GM21367 (cell line): ENCODE results near the gene FAF1.

Experiments used
- ATAC-seq: cut with Tn5 transposase; IDR thresholded peaks from one replicate; pipeline ENCODE4 v1.9.1; 2021; ENCODE audit not compliant: unreplicated experiment

FAF1 gene

GRCh38 chr1:50978852-50979781, 19.1 kb upstream of the FAF1 start:
- no peak for ATAC-seq

DNA sequence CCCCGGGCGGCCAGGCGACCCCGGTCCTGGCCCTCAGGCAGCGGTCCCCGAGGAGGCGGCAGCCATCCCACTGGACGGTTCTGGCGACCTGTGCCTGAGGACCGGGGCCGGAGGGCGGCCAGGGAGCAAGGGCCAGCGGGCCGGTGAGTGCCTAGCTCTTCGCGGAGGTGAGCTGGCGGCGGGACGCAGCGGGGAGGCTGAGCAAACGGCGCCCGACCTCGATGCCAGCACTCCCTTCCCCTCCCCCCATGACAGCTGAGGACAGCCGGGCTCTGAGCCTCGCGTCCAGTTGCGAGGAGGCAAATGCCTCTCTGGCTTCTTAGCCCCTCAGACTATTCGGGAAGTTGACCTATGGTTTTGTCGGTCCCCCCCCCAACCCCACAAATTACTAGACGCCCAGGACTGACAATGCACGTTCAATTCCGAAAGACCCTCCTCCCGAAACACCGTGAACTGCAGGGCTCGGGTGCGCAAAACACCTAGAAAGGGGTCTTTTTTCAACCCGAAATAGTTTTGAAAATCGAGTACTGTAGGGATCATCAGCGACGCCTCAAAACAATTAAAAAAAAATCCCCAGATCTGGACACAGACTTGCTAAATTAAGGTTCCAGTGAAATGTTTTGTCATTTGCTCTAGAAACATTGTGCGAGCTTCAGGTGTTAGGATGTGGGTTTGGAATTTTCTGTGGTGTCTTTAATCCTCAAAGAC, 18.2 kb upstream of the FAF1 start:
- peak; percentile 28 for ATAC-seq

DNA sequence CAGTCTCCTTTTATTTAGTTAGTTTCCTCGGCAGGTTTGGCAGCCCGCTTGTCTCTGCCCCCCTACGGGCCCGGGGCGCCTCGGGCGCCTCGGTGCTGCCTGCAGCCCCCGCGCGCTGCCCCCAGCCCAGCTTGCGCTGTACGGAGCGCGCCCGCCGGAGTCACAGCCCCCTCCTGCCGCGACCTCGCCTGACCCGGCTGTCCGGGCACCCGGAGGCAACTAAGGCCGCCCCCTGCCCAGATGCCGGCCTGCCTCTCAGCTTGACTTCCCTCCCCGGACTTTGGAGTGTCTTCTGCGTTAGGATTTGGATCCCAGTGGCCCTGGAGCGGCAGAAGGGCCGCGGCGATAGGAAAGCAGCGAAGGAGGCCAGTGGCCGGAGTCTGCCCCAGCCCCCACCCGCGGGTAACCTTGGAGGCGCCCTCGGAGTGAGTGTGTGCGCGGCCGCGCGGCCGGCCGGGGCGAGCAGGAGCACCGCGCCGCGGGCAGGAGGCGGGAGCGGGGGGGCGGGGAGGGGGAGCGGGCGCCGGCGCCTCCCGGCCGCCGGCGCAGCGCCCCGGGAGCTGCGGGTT, 17.6 kb upstream of the FAF1 start:
- ATAC-seq: peak; percentile 42

DNA sequence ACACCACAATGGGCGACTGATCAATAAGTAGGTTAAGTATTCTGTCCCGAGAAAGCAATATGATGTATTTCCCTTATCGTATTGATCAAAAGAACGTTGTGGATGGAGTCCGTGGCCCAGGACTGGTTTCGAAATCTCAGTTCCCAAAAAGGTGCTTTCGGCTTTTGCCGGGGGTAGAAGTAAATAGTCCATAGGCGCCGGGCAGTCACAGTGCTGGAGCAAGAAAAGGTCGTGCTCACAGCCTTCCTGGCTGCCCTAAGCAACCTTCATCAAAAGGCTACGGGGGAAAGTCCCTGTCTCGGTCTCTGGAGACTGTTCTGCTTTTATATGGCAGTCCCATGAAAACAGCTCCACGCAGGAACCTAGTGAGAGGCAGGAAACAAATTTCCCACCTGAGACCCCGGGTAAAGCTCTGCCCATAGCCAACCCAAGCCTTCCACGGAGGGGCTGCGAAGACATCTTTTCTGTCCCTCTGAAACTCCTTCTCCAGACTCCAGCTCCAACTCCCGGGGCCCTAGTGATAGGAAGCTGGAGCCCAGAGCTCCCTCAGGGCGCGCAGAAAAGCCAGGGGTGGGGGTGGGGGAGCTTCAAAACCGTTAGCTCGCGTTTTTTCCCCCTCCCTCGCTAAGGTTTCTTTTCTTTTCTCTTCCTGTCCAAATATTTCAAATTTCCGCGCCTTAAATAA, 17.0 kb upstream of the FAF1 start:
- ATAC-seq: peak; percentile 55

DNA sequence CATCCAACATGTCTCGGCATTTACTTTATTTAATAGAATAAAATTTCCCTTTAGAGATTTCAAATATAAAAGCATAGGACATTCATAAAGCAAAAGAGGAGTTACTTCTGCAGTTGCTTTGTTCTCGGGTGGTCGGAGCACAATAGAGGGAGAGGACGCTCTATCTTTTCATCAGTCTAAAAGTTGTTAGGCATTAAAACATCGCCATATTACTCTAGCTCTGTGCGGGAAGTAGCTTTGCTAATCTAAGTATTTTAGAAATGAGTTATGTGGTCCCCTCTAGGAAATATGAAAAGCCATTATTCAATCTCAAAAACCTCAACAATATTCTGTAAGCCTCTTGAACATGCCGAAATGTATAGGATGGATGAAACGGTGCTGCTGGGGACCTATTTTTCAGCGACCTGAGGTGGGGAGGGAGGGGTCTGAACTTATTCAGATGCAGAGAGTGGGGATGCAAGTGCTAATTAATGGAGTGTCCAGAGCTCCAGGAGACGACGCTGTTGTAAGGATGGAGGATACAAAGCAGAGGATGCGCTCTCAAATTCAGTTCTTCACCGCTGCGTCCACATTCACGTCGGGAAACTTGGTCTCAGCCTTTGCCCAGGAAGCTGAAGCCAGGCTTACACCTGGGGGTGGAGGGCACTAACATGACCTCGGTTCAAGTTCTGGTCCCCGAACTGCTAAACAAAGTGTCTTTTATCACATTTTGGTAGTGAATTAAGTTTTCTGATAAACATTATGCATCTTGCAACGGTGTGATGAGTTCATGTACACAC, 16.2 kb upstream of the FAF1 start:
- no peak for ATAC-seq

DNA sequence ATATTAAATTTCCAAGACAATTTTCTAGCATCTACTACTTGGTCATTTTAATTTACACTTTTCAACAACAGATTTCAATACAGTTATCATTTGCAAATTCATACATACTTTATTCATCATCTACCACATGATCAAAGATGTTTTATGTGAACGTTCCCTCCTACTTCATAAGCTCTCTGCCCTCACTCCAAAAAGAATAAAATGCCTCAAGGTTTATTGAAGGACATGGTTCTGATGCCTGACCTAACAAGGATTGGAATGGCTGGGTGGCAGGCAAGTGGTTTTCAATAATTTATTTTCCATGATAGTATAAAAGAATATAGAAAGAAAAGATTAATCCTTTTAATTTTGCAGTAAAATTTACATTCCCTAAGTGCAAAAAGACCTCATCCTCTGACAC, 15.4 kb upstream of the FAF1 start:
- ATAC-seq: no peak

- no peak for ATAC-seq
Measured at GRCh38 chr1:50974618-50974935, 14.5 kb upstream of the FAF1 start.

DNA sequence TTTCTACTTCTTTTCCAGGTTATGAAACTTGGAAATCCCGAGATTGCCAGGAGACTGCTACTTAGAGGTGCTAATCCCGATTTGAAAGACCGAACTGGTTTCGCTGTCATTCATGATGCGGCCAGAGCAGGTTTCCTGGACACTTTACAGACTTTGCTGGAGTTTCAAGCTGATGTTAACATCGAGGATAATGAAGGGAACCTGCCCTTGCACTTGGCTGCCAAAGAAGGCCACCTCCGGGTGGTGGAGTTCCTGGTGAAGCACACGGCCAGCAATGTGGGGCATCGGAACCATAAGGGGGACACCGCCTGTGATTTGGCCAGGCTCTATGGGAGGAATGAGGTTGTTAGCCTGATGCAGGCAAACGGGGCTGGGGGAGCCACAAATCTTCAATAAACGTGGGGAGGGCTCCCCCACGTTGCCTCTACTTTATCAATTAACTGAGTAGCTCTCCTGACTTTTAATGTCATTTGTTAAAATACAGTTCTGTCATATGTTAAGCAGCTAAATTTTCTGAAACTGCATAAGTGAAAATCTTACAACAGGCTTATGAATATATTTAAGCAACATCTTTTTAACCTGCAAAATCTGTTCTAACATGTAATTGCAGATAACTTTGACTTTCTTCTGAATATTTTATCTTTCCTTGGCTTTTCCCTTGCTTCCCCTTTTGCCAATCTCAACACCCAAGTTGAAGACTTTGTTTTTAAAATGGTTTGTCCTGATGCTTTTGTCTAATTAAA, 14.0 kb upstream of the FAF1 start:
- no peak for ATAC-seq

DNA sequence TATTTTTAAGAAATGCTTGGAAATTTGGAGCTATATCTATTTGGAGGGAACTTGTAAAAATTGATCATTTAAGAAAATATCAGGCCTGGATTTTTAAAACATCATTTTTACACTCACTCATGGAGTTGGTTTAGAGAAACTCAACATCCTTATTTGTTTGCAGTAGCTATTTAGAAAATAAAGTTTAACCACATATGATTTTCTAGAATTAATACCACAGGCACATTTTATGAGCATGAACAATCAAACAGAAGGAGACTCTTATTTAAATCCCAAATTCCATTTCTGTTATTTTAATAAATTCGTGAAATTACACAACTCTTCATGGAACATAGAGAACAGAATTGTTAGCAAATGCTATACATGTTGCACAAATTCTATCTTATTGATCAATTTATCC, 13.2 kb upstream of the FAF1 start:
- ATAC-seq: no peak

DNA sequence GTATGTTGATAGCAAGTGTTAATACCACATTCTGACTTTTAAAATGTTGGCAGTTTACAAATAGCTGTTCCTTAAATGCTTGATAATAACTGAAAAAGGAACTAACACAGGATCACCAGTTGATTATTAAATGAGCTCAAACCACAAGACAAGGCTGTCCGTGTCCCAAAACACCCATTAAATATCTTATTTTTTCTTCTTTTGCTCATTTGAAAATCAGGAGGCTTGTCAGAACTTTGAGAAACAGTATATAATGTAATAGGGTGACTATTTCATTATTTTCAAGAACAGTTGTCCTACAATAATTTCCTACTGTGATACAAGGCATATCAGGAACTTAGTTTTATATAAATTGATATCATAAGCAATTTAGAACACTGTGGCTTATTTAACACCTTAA, 12.7 kb upstream of the FAF1 start:
- no peak for ATAC-seq

- ATAC-seq: no peak
Measured at GRCh38 chr1:50971748-50972305, 11.8 kb upstream of the FAF1 start.

DNA sequence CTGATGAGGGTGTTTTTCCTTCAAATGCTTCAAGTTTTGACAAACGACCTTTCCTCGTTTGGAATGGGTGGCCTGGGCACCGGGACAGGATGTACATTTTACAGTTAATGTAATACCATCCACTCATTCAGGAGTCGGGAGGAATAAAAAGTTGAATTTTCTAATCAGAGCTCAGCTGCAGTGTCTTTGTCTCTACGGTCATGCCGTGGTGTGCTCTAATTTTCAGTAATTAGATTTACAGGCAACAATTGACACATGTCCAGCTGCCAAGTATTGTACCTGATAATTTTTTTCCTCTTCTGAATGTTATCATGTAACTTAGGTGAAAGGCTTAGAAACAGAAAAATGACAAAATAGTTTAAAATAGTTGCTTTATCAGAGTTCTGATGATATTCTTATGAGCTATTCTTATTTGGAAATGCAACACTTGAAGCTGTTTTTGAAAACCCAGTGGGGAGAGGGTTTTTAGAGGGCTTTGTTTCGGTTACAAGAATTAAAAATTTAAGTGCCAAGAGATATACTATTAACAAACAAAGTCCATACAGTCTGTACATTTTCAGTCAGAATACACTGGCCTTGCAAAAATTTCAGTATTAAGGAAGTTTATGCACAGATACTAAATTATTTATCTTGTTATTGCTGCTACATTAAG, 11.0 kb upstream of the FAF1 start:
- no peak for ATAC-seq

DNA sequence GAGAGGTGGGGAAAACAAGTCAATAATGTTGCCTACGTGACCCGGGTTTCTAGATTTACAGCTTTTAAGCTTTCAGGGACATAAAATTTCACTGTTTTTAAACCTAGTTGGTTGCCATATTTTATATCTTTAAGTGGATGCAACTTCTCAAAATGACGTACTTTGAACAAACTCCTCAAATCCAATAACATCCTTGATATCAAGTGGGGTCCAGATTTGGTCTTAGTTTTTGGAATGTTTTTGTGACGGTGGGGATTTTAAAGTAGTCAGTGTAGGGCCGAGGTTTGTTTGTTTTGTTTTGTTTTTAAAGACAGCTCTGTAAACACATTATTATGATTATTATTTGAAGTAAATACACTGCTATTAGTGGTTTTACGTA, 10.4 kb upstream of the FAF1 start:
- no peak for ATAC-seq

GRCh38 chr1:50969611-50970508, 9.8 kb upstream of the FAF1 start, which contains the start of gene CDKN2C:
Gene CDKN2C, plus strand, starts transcription at chr1:50970245. Its CDS starts 124 bp downstream, at chr1:50970369.
- peak; percentile 31 for ATAC-seq

- ATAC-seq: peak; percentile 16
Measured at GRCh38 chr1:50968821-50969610, 8.9 kb upstream of the FAF1 start.

DNA sequence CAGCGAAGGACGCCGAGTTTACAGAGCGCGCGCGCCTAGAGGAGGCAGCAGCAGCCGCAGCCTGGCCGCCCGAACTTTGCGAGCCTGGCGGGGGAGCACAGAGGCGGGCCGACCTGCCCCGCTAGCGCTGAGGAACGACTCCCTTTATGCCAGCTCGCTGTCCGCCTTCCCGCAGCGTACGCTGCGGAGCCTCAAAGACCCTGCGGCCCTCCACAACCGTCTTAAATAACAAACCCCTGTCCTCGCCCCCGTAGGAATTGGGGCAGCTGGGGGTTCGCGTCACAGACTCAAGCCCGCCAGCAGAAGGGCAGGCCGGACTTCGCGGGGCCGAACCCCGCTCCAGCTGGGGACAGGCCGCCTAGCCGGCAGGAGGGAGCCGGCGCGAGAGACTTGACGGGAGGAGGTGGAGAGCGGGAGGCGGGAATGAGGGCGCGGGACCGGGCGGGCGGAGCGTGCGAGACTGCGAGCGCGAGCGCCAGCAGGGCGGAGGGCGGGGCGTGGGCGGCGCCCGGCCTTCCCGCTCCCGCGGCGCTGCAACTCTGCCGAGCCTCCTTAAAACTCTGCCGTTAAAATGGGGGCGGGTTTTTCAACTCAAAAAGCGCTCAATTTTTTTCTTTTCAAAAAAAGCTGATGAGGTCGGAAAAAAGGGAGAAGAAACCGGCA, 8.2 kb upstream of the FAF1 start:
- ATAC-seq: peak; percentile 44
